Measurements from ENCODE around the gene TXNL4B.

Gene TXNL4B

DNA sequence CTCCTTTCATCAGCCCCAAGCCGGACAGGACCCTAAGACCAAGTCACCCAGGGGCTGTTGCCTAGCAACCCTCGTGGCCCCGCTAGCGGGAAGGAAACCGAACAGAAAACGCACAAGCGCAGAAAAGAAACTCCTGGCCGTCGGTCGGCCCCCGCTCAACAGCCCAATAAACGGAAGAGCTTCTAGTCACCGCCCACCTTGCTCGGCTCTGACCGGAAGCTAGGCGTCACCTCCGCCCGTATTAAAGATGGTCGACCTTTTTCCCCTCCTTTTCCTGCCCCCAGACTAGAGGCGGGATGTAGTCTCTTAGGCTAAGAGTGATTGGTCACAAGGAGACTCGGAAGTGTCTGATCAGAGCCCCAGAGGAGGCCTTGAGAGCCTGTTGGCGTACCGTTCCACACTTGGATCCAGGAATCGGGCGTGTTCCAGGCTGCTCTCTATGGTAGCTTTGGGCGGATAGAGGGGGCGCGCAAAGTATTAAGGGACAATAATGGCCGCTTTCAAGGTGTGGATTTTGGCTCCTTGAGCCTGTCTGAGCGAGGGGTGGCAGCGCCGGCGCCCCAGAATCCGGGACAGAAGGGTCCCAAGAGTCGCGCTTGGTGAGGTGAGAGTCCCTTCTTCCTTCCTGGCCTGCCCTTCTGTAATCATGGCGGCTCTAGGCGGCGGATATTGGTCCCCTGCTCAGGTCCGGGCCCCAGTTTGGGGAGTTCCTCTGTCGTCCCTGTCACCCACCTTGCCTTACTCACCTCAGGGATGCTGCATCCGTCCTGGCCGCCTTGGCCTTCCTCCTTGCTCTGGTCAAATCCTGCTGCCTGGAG is at the start of gene TXNL4B, which contains the start of gene DHX38:
Gene TXNL4B (minus strand): TSS at position 173 of the 818 bp plus-strand sequence. CDS start 2,871 bp downstream, outside the sequence.
Gene DHX38 (plus strand): TSS at position 400 of the 818 bp plus-strand sequence. CDS start 2,311 bp downstream, outside the sequence.
- peak; percentile 100 for DNase-seq (ENCODE audit: low spot score)

DNA sequence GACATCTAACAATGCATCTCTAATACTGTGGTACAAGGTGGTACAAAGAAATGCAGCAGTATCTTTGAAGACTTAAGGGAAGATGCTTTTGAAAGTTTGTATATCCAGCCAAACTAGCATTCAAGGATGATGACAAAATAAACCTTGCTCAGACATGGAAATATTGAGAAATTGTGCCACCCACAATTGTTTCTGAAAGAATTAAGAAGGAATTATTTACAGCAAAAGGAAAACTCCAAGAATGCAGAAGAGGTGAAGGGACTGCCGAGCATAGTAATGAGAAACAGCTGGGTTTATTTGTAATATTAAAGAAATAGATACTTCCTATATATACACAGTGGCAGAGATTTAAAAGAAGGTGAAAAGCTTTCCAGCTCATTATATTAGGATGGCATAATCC is 49.1 kb upstream of the TXNL4B start:
- DNase-seq (ENCODE audit: low spot score), result no peak

DNA sequence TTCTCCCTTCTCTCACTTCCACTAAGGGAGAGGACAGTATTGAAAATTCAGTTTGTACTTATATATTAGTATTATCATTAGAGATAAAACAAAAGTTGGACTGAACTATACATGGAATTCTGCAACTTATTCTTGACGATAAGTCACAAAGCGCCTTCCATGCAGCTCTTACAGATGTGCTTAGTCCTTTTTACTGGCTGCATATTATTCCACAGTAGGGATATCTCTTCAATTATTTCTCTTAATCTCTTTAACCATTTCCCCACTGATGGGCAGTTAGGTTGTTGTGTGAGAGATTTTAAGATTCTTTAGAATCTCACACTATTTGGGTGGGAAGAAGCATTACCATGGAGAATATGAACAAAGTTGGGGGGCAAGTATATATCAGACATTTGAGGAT is 46.5 kb upstream of the TXNL4B start:
- no peak for DNase-seq (ENCODE audit: low spot score)

DNA sequence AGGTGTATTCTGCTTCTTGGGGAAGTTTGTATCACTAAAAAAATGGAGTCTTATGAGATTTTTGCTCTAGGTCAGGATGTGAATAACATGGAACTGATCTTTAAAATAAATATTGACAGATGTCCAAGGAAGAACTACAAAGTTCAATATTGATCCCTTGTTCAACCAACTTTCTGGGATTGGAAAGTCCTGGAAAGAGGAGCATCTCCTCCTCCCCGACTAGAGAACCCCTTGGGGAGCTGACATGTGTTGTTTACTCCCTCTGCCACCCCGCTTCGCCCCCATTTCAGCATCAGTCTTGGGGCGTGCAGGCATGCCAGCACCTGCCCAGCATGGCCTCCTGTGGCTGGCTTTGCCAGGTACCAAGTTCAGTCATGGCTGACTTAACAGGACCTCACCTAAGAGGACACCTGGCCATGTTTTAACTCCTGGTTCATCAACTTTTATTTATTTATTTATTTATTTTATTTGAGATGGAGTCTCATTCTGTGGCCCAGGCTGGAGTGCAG is 44.7 kb upstream of the TXNL4B start:
- no peak for DNase-seq (ENCODE audit: low spot score)

DNA sequence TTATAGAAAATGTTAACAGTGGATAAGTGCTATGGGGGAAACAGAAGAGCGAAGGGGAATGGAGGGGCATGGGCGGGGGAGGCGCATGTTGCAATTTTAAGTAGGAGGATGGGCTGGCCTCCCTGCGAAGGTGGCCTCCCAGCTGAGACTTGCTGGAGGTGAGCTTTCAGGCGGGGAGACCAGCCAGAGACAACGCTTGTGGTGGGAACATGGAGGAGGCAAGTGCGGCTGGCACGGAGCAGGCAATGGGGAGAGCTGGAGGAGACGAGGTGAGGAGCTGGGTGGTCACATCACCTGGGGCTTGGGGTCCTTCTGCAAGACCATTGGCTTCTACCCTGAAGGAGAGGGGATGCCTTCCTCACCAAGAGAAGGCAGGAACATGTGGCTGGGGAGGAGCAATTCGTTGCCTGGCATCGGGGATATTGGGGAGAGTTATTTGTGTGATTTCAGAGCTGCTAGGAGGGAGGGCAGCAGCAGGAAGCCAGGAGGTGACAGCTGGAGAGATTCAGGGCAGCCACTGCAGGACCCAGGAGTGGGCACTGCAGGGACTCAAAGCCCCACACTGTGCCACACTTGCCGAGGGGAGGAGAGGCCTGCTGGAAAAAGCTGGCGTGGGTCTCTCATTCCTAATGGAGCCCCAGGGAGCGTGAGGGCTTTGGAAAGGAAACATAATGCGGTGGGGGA is 44.1 kb upstream of the TXNL4B start:
- no peak for DNase-seq (ENCODE audit: low spot score)

DNA sequence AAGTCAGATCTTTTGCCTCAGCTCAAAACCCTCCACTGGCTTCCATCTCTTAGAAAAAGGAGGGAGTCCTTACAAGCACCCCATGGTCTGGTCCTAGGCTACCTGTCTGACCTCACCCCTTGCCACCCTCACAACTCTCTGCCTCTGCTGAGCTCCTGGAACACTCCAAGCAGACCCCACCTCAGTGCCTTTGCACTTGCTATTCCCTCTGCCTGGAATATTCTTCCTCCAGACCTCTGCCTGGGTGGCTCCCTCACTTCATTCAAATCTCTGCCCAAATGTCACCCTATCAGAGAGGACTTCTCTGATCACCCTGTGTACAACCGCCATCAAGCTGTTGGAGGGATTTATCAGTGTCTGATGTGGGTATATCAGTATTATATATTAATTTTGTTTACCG is 41.1 kb upstream of the TXNL4B start:
- no peak for DNase-seq (ENCODE audit: low spot score)

DNA sequence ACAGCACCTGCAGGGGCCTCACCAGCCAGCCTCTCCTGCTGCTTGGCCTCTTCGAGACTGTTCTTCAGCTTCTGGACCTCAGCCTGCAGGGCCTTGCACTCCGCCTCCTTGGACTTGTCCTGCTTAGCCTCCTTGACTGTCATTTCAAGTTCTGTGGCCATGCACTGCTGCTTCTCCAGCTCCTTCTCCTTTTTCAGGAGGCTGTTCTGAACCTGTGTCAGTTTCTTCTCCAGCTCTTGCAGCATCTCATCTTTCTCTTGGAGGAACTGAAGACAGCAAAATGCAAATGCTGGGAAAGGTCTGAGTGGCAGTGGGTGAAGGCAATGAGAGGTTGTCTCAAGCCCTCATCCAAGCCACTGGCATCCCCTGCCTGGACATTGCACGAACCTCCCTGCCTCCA is 39.3 kb upstream of the TXNL4B start:
- no peak for DNase-seq (ENCODE audit: low spot score)

DNA sequence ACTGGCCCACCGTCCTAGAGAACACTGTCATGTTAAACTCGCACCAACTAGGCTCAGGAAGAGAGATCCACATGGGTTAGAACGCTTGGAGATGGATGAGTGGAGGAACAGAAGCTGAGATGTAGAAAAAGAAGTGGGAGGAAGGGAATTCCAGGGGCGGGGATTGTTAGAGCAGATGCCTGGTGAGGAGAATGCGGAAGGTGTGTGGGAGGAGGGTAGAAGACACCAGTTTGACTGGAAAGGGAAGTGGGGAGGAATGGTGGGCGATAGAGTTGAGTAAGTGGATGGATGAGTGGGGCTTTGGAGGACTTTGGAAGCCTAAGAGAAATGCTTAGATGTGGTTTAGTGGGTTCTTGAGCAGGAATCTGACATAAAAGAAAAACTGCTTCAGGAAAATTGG is 37.6 kb upstream of the TXNL4B start:
- DNase-seq (ENCODE audit: low spot score), result no peak

DNA sequence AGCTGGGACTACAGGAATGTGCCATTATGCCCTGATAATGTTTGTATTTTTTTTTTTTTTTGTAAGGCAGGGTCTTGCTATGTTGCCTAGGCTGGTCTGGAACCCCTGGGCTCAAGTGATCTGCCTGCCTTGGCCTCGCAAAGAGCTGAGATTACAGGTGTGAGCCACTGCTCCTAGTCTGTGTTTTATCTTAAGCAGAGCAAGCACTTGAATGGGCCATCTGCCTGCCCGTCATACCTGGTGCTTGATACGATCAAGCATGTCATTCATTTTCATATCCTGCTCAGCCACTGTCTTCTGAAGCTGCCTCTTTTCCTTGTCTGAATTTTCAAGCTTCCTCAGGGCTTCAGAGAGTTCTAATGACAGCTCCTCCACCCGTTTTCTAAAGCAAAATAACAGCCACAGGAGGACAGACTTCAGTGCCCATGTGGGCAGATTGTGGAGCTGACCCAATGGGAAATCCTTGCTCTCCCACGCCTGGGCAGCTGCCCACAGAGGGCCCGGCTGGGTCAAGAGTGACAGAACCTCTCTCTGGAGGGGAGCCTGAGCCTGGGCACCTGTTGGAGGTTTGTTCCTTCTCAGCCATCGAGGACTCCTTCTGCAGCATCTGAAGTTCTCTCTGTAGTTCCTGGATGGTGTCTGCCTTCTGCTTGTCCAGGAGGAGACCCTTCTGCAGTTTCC is 36.7 kb upstream of the TXNL4B start:
- DNase-seq (ENCODE audit: low spot score), result no peak

DNA sequence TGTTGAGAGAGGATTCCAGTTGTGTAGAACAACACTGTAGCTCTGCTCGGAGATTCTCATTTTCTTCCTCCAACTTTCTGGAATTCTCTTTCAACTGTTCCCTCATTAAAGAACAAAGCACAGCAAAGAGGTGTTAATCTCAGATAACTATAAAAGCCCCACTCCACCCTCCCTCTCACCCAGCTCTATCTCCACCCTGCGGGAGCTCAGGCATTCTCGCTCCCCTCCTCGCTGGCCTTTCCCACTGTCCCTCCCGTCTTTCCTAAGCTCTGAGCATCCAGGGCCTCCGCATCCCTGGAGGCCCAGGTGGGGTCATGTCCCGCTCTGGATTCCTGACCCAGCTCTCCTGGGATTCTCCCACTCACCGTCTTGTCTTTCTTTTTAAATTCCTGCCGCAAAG is 35.3 kb upstream of the TXNL4B start:
- no peak for DNase-seq (ENCODE audit: low spot score)

DNA sequence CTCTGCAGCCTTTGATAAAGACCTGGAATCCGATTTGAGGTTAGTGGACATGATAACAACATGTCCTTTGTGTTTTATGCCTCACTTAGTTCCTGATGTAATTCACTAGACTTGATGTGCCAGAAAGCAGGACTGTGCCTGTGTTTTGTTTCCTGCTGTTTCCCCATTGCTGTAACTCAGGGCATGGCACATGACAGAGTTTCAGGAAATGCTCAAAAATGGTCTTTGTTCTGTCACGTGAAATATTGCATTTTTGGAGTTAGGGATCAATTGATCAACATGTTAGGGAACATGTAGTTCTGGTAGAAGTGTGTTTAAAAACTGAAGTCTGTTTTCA is 33.0 kb upstream of the TXNL4B start:
- DNase-seq (ENCODE audit: low spot score), result peak; percentile 56

DNA sequence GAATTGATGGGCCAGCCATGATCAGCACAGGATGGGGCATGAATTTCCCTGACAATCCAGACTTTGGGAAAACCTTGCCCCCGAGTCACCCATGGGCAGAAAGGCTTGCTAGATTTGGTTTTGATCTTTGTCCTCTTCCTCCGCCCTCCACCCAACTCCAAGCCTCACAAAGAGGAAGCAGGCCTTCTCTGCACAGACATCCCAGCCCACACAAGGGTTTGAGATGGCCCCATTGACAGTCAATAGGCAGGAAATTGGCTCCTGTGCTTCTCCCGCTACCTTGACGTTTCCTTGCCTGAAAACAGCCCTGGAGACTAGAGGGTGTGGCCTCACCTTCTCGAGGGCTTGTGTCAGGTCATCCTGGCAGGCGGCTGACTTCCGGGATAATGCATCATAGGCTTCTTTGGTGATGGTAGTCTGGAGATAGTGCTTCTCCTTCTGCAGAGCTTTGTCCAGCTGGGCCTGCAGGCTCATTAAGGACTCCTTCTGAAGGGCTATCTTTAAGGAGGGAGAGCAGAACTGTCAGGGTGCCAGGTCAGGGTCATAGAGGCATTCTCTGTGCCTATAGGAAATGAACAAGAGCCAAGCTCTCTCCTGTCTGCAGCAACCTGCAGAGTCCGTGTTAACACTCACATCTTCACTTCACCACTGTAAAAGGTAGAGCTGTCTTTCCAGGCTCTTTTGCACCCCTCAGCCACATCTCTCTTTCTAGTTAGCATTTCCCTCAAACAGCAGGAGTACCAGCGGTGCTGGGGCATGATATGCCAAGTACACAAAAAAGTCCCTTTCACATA is 32.4 kb upstream of the TXNL4B start:
- peak; percentile 22 for DNase-seq (ENCODE audit: low spot score)

DNA sequence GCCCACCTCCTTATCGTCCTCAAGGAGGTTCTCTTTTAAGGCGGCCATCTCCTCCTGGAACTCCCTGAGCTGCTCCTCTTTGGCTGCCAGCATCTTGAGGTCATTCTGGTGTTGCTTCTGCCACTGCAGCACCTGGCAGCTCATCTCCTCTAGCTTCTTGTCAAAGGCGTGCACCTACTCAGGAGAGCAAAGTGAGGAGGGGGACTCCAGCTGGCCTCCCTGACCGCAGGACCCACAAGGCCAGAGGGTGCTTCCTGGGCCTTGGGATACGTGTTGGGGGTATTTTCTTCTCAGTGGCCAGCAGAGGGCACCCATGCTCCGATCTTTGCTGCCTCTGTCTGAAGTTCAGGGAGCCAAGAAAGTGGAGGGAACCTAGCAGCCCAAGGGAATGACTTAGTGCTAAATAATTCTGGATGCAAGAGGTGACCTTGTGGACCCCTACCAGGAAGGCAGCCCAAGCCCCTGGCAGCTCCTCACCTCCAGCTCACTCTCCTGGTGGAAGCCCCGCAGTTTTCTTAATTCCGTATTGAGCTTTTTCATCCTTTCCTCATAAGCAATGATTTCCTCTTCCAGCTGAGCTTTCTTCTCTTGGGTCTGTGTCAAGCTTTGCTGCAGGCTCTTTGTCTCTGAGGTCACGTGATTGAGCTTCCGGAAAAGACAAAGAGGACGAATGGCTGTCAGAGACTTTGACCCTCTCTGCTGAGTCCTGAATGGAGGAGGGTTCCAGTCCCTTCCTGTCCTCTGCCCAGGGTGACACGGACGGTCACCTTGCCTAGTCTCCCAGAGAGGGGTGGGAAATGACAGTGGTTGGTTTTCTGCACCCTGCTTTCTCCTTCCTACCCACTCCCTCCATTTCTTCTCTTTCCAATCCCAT is 31.6 kb upstream of the TXNL4B start:
- peak; percentile 85 for DNase-seq (ENCODE audit: low spot score)

DNA sequence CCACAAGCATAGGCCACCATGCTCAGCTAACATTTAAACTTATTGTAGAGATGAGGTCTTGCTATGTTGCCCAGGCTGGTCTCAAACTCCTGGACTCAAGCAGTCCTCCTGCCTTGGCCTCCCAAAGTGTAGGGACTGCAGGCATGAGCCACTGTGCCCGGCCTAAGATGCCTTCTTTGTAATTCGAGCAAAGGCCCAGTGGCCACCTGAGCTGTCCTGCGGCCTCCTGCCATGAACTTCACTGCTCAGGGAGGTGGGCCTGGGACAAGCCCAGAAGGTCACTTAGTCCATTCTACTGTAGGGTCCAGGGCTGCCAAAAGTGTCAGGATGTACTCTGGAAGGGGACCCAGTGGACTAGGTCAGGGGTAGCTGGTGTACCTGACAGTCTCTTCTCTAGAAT is 30.7 kb upstream of the TXNL4B start:
- no peak for DNase-seq (ENCODE audit: low spot score)

DNA sequence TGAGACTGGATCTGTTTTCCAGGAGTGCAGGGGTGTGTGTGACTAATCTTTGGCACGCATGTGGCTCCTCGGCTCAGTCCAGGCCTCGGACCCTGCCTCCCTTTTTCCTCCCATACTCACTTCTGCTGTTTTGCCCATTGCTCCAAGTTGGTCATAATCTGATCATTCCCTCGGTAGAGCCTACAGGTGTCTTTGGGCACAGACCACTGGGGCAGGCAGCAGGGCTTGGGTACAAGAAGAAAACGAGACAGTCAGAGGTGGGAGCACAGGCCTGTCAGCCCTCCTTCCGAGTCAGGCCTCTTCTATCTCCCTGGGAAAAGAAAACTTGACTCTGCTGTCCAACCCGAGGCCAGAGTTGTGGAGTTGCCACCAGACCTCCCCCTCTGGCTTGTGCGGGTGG is 30.0 kb upstream of the TXNL4B start:
- no peak for DNase-seq (ENCODE audit: low spot score)

DNA sequence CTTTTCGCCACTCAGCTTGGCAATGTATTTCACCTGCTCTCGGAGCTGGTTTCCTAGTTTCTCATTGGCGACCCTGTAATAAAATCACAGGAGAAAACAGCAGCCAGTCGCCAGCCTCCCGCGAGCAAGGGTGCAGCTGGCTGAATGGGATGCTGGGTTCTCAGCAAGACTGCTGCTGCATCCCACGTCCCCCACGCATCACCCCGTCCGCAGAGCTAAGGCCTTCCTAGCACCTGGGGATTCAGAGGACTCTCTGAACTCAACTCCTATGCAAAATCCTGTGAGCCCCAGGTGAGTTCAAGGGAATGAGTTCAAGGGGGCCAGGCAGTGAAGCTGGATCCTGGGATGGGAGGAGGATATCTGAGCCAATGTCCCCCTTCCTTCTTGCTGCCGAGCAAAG is 29.5 kb upstream of the TXNL4B start:
- DNase-seq (ENCODE audit: low spot score), result no peak

DNA sequence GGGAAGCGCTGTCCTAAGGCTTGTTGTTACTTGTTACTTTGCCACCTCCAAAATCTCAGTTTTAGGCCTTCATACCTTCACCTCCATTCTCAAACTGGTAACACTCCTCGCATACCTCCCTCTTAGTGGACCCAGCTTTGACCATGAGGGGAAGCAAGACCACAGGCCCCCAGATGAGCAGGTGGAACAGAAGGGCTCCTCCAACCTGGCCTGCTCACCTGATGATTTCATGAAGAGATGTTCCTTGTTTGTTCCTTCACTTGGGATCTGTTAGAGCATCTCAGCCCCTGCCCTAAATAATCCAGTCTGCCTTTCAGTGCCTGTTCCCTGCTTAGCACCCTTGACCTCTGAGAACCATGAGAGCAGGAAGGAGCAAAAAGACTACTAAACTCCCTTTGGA is 28.9 kb upstream of the TXNL4B start:
- no peak for DNase-seq (ENCODE audit: low spot score)

DNA sequence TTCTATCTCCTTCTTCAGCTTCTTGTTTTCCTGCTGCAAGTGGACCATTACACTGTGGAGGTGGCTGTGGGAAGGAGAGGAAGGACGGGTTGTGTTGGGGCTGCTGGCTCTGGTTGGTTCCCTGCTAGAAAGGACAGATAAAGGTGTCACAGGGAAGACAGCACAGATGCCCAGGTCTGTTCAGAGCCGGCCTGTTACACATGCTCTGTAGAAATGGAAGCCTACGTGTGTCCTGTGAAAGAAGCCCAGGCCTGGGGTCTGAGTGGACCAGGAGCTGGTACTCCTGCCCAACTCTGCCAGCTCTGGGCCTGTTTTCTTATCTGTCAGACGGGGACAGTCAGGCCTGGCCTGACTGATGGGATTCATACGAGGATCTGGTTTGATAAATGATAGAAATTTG is 26.6 kb upstream of the TXNL4B start:
- DNase-seq (ENCODE audit: low spot score), result no peak

DNA sequence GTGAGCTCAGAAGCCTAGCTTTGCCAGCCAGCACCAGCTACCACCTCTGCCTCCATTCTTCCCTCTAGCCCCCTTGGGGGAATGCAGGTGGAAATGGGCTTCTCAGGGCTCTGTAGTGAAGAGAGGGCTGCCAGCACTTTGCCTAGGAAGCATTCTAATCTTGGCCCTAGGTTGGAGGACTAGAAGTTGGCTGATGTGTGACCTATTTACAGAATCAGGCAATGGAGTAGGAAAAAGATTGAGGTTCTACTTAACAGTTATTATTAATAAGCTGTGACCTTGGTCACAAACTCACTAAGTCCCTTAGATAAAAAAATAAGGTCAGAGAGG is 20.2 kb upstream of the TXNL4B start:
- DNase-seq (ENCODE audit: low spot score), result no peak

DNA sequence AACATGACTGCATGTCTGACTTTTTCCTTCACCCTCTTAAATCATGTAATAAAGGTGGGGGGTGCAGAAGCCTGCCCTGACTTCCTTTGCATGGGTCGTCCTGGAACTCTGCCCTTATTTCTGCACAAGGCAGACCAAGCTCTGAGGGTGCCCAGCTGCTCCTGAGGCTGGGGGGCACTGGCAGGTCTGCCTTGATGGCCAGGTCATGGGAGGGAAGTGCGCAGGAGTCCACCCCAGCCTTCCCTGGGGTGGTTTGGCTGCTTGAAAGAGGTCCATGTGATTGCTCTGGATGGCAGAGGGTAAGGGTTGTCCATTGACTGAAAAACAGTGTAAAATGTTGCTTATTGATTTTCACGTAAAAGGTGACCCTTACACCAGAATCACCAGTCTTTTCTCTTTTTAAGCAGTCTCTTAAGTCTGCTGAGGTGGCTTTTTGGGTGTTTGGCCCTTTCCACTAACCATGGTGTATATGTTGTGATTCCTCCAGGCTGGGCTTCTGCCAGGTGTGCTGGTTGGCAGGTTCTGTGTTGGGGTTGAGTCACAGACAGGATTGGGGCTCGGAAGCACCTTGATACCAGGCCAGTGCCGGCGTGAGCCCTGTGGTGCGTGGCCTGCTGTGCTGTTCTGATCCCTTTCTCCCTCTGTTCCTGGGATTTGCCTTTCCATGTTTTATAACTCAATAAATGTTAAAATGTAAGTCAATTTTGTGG is 19.6 kb upstream of the TXNL4B start:
- DNase-seq (ENCODE audit: low spot score), result no peak

DNA sequence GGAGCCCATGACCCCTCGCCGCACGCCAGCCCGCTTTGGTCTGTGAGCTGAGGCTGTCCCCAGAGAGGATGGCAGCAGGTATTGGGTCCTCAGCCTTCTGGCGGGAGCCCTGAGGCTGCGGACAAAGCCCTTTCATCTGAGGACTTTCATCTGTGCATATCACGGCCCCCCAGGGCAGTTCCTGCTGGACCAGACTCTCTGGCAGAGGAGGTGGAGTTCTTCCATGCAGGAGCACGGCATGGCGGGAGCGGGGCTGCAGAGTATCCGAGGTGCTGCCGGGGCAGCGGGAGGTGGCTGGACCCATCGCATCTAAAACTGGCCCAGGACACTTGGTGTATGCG is 19.0 kb upstream of the TXNL4B start:
- no peak for DNase-seq (ENCODE audit: low spot score)

Measured in pons (tissue), 1 donor.